NCI-H1694 treated with DMSO at 0.1 percent for 48 hours (cell line): ENCODE measurements around the gene TTLL6.

ENCODE experiments used
- DNase-seq: peaks from one replicate; lab custom pipeline; 2025; lab: John Stamatoyannopoulos, UW

TTLL6 gene

DNA sequence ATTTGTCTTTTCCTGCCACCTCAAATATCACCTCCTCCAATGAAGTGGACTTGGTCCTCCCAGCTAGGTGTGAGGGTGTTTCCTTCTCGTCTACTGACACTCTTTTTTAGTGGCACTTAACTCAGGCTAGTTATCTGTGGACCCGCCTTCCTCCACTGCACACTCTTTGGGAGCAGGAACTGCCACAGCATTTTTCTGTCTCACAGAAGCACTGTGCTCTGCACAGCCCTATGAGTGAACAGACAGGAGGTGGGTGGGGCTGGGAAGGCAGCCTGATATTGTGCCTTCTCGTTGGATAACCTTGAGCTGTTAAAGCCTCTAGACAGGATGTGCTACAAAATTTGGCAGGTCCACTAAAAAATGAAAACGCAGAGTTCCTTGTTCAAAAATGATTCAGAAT, 56.6 kb downstream of the TTLL6 start:
- DNase-seq: no peak

DNA sequence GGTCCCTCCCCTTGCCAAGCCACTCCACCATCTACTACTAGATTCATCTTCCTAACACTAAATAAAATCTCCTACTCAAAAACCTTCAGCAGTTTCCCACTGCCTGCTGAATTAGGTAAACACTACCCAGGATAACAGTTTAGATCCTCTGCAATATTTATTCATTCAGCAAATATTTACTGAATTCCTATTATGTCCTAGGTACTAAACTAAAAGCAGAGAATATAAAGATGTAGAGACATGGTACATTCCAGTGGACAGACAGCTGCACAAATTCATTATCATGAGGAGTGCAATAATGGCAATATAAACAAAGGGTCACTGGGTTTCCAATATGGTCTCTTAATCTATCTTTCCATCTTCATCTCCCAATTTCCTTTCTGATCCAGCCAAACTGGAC, 57.7 kb downstream of the TTLL6 start:
- DNase-seq: no peak

DNA sequence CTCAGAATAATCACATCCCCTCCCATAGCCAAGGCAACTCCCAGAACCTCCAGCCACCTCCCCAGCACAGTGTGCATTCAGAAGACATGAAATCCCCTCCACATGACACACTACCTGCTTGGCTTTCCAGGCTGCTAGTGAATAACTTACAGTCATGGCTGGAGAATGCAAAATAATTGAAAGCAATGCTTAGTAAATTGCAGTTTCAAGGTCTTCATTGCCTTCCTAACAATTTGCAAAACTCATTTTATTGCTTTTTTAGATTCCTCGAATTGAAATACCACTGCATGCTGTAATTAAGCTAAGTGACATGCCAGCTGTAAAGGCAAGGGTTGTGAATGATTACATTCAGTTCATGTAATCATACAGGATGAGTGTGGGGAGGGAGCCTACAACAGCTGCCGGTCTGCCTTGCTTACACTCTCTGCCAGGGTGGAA, 59.5 kb downstream of the TTLL6 start:
- DNase-seq: no peak

GRCh38 chr17:48756830-48757251, 60.2 kb downstream of the TTLL6 start:
- no peak for DNase-seq

- DNase-seq: no peak
Observed at GRCh38 chr17:48755356-48755755, 61.7 kb downstream of the TTLL6 start.

GRCh38 chr17:48754500-48755261, 62.3 kb downstream of the TTLL6 start:
- no peak for DNase-seq

DNA sequence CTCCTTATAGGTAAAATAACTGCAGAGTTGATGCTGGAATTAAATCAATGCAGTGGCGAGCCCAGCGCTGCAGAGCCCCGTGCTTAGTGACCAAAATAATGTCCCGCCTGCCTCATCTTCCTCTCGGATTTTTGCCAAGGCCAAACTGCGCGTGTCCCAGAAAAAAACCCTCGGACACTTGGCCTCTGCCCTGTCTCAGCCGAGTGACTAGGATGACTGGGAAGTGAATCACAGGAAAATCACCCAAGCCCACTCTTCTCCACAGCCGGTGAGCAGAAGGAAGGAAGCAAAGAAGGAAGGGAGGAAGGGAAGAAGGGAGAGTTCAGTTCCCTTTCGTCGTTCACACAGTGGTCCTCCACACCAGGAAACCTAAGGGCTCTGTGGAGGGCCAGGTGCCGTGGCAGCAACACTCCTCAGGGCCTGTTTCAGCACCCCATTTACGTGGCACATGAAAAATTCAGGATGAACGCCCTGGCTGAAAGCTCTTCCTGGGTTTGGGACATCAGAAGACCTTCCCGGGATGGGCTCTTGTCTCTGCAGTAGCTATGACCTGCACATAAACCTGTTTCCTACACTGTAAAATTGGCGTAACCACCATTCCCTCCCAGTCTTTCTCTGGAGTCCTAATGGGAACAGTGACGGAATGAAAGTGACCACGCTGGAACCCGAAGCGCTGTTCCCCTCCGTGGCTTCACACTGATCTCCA, 63.1 kb downstream of the TTLL6 start:
- no peak for DNase-seq

DNA sequence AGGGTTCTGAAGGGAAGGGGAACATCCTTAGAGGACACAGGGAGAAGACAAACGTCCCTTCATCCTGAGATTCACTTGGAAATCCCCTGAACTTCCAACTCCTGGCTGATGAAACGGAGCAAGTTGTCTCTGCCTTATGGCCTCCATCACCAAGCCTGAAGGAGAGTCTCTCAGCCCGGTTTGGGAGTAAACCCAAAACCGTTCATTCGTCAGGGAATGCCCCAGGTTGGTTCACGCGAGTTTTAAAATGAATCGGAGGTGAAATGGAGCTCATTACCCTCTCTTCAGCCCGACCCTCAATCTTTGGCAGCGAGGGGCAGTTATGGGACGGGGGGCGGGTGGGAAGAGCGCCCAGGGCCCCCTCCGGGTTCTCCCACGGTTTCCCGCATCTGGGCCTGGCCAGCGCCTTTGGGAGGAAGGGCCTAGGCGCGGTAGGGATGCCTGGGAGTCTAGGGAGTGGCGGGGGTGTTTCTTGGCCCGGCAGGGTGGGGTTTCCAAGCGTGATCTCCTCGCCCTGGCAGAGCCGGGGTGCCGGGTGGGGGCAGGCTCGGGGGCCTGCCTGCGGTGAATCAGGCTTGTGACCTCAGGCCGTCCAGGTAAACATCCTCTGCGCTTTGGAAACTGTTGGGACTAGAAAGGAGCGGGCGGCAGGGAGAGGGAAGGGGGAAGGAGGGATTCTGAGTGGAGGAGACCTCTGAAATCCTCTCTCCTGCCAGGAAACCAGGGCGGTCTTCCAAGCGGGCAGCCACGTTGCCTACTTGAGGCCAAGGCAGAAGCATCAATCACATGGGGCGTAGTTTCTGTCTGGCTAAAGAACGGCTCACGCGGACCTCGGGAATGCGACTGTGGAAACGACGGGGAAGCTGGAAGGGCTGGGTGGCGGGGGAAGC, 64.4 kb downstream of the TTLL6 start:
- no peak for DNase-seq

- DNase-seq: no peak
Observed at GRCh38 chr17:48751733-48752398, 65.2 kb downstream of the TTLL6 start.

DNA sequence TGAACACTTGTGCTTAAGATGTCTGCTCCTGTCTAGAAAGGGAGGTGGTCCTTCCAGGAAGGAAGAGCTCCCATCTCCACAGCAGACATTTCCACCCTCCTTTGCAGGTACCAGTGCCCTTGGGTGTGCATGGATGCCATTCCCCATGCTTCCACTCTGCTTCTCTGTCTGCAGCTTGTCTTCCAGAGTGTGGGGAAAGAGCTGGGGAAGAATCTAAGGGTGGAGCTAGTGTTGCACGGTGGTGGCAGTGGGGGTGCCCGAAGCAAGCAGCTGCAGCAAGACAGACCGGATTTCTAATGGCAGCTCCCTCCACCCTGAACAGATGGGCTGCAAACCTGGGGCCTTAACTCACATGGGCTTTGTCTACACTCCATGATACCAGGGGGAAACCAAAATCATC, 65.9 kb downstream of the TTLL6 start:
- DNase-seq: no peak

- DNase-seq: no peak
Observed at GRCh38 chr17:48749621-48750553, 67.1 kb downstream of the TTLL6 start.

- DNase-seq: no peak
Observed at GRCh38 chr17:48748718-48749566, 68.1 kb downstream of the TTLL6 start.

GRCh38 chr17:48747445-48748363, 69.3 kb downstream of the TTLL6 start:
- no peak for DNase-seq

GRCh38 chr17:48746916-48747444, 70.0 kb downstream of the TTLL6 start:
- DNase-seq: no peak

DNA sequence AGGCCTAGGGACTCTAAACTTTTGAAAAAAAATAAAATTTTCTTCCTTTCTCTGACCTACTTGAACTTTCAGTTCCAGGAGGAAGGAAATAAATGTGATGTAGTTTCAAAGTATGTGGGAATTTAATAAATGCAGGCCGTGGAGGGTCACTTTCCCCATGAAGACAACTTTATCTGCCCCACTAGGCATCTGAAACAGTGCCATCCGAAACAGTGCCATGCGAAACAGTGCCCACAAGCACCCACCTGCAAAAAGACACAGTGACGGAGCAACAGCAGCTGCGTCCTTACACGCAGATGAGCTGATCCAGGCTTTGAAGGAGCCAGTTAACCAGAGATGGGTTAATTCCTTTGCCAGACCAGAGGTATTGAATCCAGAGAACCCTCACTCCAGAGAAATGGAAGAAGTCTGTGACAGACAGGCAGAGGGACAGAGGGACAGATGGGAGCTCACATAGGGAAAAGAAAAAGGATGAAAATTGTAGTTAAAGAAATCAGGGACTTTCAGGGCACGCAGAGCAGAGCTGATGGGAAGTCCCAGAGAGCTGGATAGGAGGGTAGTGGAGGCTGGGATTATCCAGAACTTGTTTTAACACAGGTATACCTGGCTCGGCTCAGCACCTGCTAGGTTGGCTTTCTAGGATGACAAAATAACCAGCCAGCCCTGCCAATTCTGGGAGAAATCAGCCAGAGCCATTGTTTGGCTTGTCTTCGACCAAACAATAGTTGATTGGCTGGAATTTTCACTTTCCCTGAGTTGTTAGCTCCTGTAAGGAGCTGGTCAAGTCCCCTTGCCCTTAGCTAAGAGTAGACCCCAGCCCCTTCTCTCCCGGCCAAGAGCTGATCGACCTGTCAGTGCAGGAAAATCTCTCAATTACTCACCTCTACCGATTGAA, 71.4 kb downstream of the TTLL6 start:
- no peak for DNase-seq

GRCh38 chr17:48740537-48740936, 76.5 kb downstream of the TTLL6 start:
- no peak for DNase-seq

GRCh38 chr17:48738803-48739526, 78.1 kb downstream of the TTLL6 start:
- no peak for DNase-seq
